Fibroblast of lung (primary cell): ENCODE results near the gene GSDMA.

ENCODE experiments used
- EZH2 ChIP-seq: IDR thresholded peaks from 2 replicates; pipeline ENCODE4 v1.5.1; 2012; ENCODE audit warnings: low read length, control low read depth, mild to moderate bottlenecking; ENCODE audit errors: missing control alignments
- TF ChIP-seq, protein P1 (sequence below), 2 donors: IDR thresholded peaks in 1 of 2; conservative IDR thresholded peaks in 1 of 2; 1 replicate in 1 of 2; 2 replicates in 1 of 2; pipeline ENCODE4 v1.5.1; 2011 to 2012; ENCODE audit warnings: low read length in 2 of 2, control low read depth in 1 of 2, inconsistent platforms in 1 of 2, low read depth in 1 of 2, mild to moderate bottlenecking in 1 of 2

DNA sequence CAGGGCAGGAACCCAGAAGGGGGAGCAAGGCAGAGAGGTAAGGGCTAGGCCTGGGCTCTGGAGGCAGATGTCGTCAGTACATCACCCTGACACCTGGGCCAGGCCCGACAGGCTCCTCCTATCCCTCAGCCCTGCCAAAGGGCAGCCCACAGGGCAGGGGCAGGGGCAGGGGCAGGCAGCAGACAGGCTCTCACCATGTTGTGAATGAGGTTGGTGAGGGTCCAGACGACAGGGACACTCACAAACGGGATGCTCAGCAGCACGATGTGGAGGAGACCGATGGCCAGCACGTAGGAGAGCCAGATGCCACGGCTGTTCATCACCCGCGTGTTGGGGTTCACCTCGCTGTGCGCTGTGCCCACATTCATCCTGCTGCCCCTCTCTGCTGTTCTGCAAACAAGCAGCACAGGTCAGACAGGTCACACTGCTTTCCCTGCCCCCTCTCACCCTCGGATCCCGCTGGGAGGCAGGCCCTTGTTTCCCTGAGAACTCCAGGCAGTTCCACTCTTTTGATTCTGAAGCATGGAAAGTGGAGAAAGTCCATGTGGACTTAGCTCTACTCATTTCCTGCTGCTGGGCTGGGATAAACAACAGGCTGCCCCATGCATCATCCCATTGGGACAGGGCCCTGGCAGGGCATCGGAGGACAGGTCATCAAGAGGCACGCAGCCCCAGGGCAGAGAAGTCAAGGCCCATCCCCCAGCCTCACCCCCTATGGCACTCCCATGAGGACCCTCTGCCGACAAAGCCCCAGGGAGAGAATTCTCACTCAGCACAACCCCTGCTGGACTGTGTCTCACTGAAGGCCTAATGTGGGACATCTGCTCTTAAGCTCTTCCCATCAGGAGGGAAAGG, 38.7 kb upstream of the GSDMA start:
- TF ChIP-seq EZH2 = no peak
- TF ChIP-seq, protein P1, sequence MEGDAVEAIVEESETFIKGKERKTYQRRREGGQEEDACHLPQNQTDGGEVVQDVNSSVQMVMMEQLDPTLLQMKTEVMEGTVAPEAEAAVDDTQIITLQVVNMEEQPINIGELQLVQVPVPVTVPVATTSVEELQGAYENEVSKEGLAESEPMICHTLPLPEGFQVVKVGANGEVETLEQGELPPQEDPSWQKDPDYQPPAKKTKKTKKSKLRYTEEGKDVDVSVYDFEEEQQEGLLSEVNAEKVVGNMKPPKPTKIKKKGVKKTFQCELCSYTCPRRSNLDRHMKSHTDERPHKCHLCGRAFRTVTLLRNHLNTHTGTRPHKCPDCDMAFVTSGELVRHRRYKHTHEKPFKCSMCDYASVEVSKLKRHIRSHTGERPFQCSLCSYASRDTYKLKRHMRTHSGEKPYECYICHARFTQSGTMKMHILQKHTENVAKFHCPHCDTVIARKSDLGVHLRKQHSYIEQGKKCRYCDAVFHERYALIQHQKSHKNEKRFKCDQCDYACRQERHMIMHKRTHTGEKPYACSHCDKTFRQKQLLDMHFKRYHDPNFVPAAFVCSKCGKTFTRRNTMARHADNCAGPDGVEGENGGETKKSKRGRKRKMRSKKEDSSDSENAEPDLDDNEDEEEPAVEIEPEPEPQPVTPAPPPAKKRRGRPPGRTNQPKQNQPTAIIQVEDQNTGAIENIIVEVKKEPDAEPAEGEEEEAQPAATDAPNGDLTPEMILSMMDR (conservative IDR thresholded peaks at IDR 0.05 in 1 of 2, IDR thresholded peaks at IDR 0.05 in 1 of 2; ENCODE audit: low read depth in 1 of 2, low read length in 2 of 2) = peak in 1 of 2 donors; percentile 18
